Large intestine (tissue), 3 donors: Measurements from ENCODE around the gene MDK. TPM values are rescaled to one million over a fixed set of nuclear protein-coding genes. Genes with fewer than 3 reads are reported as not detected.

Experiments used
- DNase-seq, 2 donors: peaks; one replicate each; pipeline versions ENCODE4 v3.0.0 to v3.0.0-alpha.2; 2013
- H3K27ac ChIP-seq: one replicate; pipeline ENCODE4 v1.5.1; 2013; ENCODE audit warnings: low read length
- H3K27me3 ChIP-seq: 2 replicates; pipeline ENCODE4 v1.6.1; 2013; ENCODE audit warnings: low read length; ENCODE audit not compliant: control insufficient read depth, insufficient read depth
- H3K36me3 ChIP-seq: 2 replicates; pipeline ENCODE4 v1.6.1; 2013; ENCODE audit warnings: low read length; ENCODE audit not compliant: control insufficient read depth, insufficient read depth
- H3K4me1 ChIP-seq: one replicate; pipeline ENCODE4 v1.6.1; 2013; ENCODE audit warnings: low read length; ENCODE audit not compliant: control insufficient read depth, insufficient read depth
- H3K4me3 ChIP-seq: one replicate; pipeline ENCODE4 v1.5.1; 2013; ENCODE audit warnings: low read length
- H3K9me3 ChIP-seq: one replicate; pipeline ENCODE4 v1.6.1; 2013; ENCODE audit warnings: mild to moderate bottlenecking, low read depth, low read length, moderate library complexity; ENCODE audit not compliant: control insufficient read depth
- WGBS: methylation state at CpG from one replicate; pipeline ENCODE4 v1.1.5; 2013; ENCODE audit warnings: low lambda C conversion rate; ENCODE audit not compliant: insufficient coverage; 5-methylcytosine and 5-hydroxymethylcytosine counted together
- polyA plus RNA-seq: library from polyadenylated mRNA; unstranded; fragments of 120-200 nt; gene quantifications from one replicate; pipeline ENCODE4 v1.2.1, GENCODE V29; 2013

Gene MDK
- polyA plus RNA-seq, 1 donor: 232 TPM

GRCh38 chr11:46402957-46403902, 21.8 kb downstream of the MDK start:
- Histone ChIP-seq H3K4me3 (no peak overlapping the region), H3K36me3 (peaks cover 60% of the 10 kb centered on the region), H3K27ac (no peak overlapping the region), H3K9me3 (no peaks in the 10 kb centered on the region), H3K27me3 (no peaks in the 10 kb centered on the region), H3K4me1 (no peaks in the 10 kb centered on the region)
- WGBS: no CpG with 5 or more reads among the region's 6 CpGs
- no peak for DNase-seq

- H3K36me3 ChIP-seq: peaks cover 68% of the 10 kb centered on the region
- no peak overlapping the region for H3K27ac ChIP-seq
- no CpG with 5 or more reads among the region's 5 CpGs for WGBS
- no peaks in the 10 kb centered on the region for H3K27me3 ChIP-seq
- H3K4me1 ChIP-seq: no peaks in the 10 kb centered on the region
- no peak for DNase-seq
- H3K9me3 ChIP-seq: no peaks in the 10 kb centered on the region
- no peak overlapping the region for H3K4me3 ChIP-seq
Measured at GRCh38 chr11:46404476-46405017, 23.1 kb downstream of the MDK start.

- no peak for DNase-seq
- no peaks in the 10 kb centered on the region for H3K9me3 ChIP-seq
- no CpG with 5 or more reads among the region's 10 CpGs for WGBS
- no peak overlapping the region for H3K4me3 ChIP-seq
- no peaks in the 10 kb centered on the region for H3K27me3 ChIP-seq
- H3K4me1 ChIP-seq: no peaks in the 10 kb centered on the region
- no peak overlapping the region for H3K27ac ChIP-seq
- peaks cover 76% of the 10 kb centered on the region for H3K36me3 ChIP-seq
Measured at GRCh38 chr11:46407635-46408034, 26.2 kb downstream of the MDK start.

- peaks cover 72% of the 10 kb centered on the region for H3K36me3 ChIP-seq
- H3K27ac ChIP-seq: no peak overlapping the region
- WGBS: no CpG with 5 or more reads among the region's 6 CpGs
- no peaks in the 10 kb centered on the region for H3K9me3 ChIP-seq
- no peak overlapping the region for H3K4me3 ChIP-seq
- no peaks in the 10 kb centered on the region for H3K4me1 ChIP-seq
- H3K27me3 ChIP-seq: no peaks in the 10 kb centered on the region
- no peak for DNase-seq
Measured at GRCh38 chr11:46408407-46408986, 27.0 kb downstream of the MDK start.

- no peaks in the 10 kb centered on the region for H3K9me3 ChIP-seq
- no peak overlapping the region for H3K4me3 ChIP-seq
- DNase-seq: no peak
- H3K27ac ChIP-seq: no peak overlapping the region
- peaks cover 72% of the 10 kb centered on the region for H3K36me3 ChIP-seq
- no peaks in the 10 kb centered on the region for H3K27me3 ChIP-seq
- no peaks in the 10 kb centered on the region for H3K4me1 ChIP-seq
- no CpG with 5 or more reads among the region's 5 CpGs for WGBS
Measured at GRCh38 chr11:46410021-46410420, 28.6 kb downstream of the MDK start.

- whole genome bisulfite sequencing: no CpG with 5 or more reads among the region's 9 CpGs
- no peaks in the 10 kb centered on the region for H3K27me3 ChIP-seq
Measured at GRCh38 chr11:46413760-46414465, 32.4 kb downstream of the MDK start.

GRCh38 chr11:46414466-46414796, 33.0 kb downstream of the MDK start:
- no peak overlapping the region for H3K4me3 ChIP-seq
- no CpG with 5 or more reads among the region's 5 CpGs for WGBS
- H3K4me1 ChIP-seq: no peaks in the 10 kb centered on the region
- no peak overlapping the region for H3K27ac ChIP-seq
- DNase-seq: peak in 1 of 2 donors; percentile 75
- peaks cover 69% of the 10 kb centered on the region for H3K36me3 ChIP-seq
- no peaks in the 10 kb centered on the region for H3K27me3 ChIP-seq
- no peaks in the 10 kb centered on the region for H3K9me3 ChIP-seq

More at GRCh38 chr11:46413760-46414465, 32.4 kb downstream of the MDK start:
- H3K27ac ChIP-seq: no peak overlapping the region
- no peaks in the 10 kb centered on the region for H3K9me3 ChIP-seq
- H3K36me3 ChIP-seq: peaks cover 68% of the 10 kb centered on the region
- DNase-seq: peak in 1 of 2 donors; percentile 53
- H3K4me3 ChIP-seq: no peak overlapping the region
- no peaks in the 10 kb centered on the region for H3K4me1 ChIP-seq

GRCh38 chr11:46414879-46415278, 33.4 kb downstream of the MDK start:
- DNase-seq: peak in 1 of 2 donors; percentile 26
- Histone ChIP-seq H3K4me1 (no peaks in the 10 kb centered on the region), H3K4me3 (no peak overlapping the region), H3K27me3 (no peaks in the 10 kb centered on the region), H3K9me3 (no peaks in the 10 kb centered on the region), H3K36me3 (peaks cover 68% of the 10 kb centered on the region), H3K27ac (no peak overlapping the region)
- 0% methylated on average over 1 of the region's 3 CpGs for WGBS

- Histone ChIP-seq H3K27ac (no peak overlapping the region), H3K4me1 (peaks cover 6% of the 10 kb centered on the region), H3K36me3 (peaks cover 70% of the 10 kb centered on the region), H3K4me3 (no peak overlapping the region), H3K9me3 (no peaks in the 10 kb centered on the region), H3K27me3 (no peaks in the 10 kb centered on the region)
- no peak for DNase-seq
- WGBS: 65% methylated on average over 2 of the region's 7 CpGs
Measured at GRCh38 chr11:46417711-46418110, 36.2 kb downstream of the MDK start.

- H3K36me3 ChIP-seq: peaks cover 65% of the 10 kb centered on the region
- H3K9me3 ChIP-seq: no peaks in the 10 kb centered on the region
- no peak for DNase-seq
- no peak overlapping the region for H3K27ac ChIP-seq
- no peak overlapping the region for H3K4me3 ChIP-seq
- no peaks in the 10 kb centered on the region for H3K27me3 ChIP-seq
- peaks cover 9% of the 10 kb centered on the region for H3K4me1 ChIP-seq
- WGBS: 90% methylated on average over 2 of the region's 5 CpGs
Measured at GRCh38 chr11:46418751-46419150, 37.3 kb downstream of the MDK start.
